HepG2 (cell line): ENCODE results near the gene C1GALT1. TPM values are rescaled to one million over a fixed set of nuclear protein-coding genes. Genes with fewer than 3 reads are reported as not detected.

Experiments
- PHF20 ChIP-seq: sonication (generic); formaldehyde crosslinking; IDR thresholded peaks from 2 replicates; pipeline ENCODE4 v1.5.0; 2020; ENCODE audit warnings: mild to moderate bottlenecking, missing genetic modification reagents
- SALL2 ChIP-seq: sonication (generic); formaldehyde crosslinking; IDR thresholded peaks from 2 replicates; pipeline ENCODE4 v1.8.1; 2023; ENCODE audit warnings: mild to moderate bottlenecking, missing genetic modification reagents, inconsistent platforms
- SMAD3 ChIP-seq: sonication (generic); formaldehyde crosslinking; IDR thresholded peaks from 2 replicates; pipeline ENCODE4 v1.4.0; 2020; ENCODE audit warnings: missing genetic modification reagents
- ZNF253 ChIP-seq: sonication (generic); formaldehyde crosslinking; IDR thresholded peaks from 2 replicates; pipeline ENCODE4 v1.8.0; 2022; ENCODE audit warnings: mild to moderate bottlenecking, missing genetic modification reagents, borderline replicate concordance
- ZNF549 ChIP-seq: sonication (generic); formaldehyde crosslinking; IDR thresholded peaks from 2 replicates; pipeline ENCODE4 v1.5.0; 2020; ENCODE audit warnings: missing genetic modification reagents
- ZSCAN21 ChIP-seq: sonication (generic); formaldehyde crosslinking; IDR thresholded peaks from 2 replicates; pipeline ENCODE4 v1.8.0; 2022; ENCODE audit warnings: mild to moderate bottlenecking, missing genetic modification reagents, moderate library complexity, borderline replicate concordance
- polyA plus RNA-seq, 8 experiments: library from polyadenylated mRNA; depleted of rRNA in 3 of 8; stranded (reverse) in 7 of 8; unstranded in 1 of 8; fragments of >200 nt; fragmentation: Illumina TruSeq in 4 of 8; extraction: Trizol in 4 of 8; gene quantifications; 2 replicates each; pipeline versions ENCODE4 v1.2.1 to v1.2.3, GENCODE V29; 2011 to 2016; ENCODE audit warnings: low read depth in 4 of 8, missing spikeins in 1 of 8, mixed read lengths in 1 of 8; ENCODE audit not compliant: insufficient read depth in 1 of 8
- total RNA-seq, 5 experiments: library from RNA; depleted of rRNA; stranded (reverse); fragments of >200 nt; fragmentation: Illumina TruSeq; extraction: Trizol; gene quantifications; 2 replicates each; pipeline ENCODE4 v1.2.3, GENCODE V29; 2016; ENCODE audit warnings: low read depth in 1 of 5
- TF ChIP-seq, protein P1 (sequence below): sonication (generic); formaldehyde crosslinking; IDR thresholded peaks from one replicate; pipeline ENCODE4 v1.5.1; 2020; ENCODE audit warnings: mild to moderate bottlenecking, missing genetic modification reagents; ENCODE audit errors: not compliant biosample characterization
- TF ChIP-seq, protein P2 (sequence below): sonication (generic); formaldehyde crosslinking; IDR thresholded peaks from 2 replicates; pipeline ENCODE4 v1.8.0; 2022; ENCODE audit warnings: low read depth, missing genetic modification reagents
- TF ChIP-seq, protein P3 (sequence below): sonication (generic); formaldehyde crosslinking; IDR thresholded peaks from 2 replicates; pipeline ENCODE4 v1.4.0; 2020; ENCODE audit warnings: missing genetic modification reagents
- TF ChIP-seq, protein P4 (sequence below): sonication (generic); formaldehyde crosslinking; conservative IDR thresholded peaks from 2 replicates; pipeline ENCODE4 v1.8.1; 2023; ENCODE audit warnings: missing genetic modification reagents

C1GALT1 gene
- total and polyA plus RNA-seq, 2 of the 13 experiments (the other 11 are each of a cell fraction or from before 2014, with no cell fraction given), result 57.1 to 65.9 TPM

DNA sequence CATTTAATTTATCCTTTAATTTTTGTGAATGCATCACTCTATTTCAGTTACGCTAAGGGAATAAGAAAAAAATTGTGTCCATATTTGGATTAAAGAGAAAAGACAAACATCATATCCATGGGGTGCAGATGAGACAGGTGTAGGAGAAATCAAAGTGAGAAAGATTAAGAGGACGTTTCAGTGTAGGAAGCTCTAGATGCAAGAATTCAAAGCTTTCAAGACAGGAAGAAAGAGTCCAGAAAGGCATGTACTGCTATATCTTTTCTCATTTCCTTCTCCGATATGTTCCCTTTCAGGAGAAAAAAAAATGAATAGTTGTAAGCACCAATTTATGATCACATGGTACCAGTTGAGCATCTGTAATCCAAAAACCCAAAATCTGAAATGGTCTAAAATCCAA, 17.0 kb upstream of the C1GALT1 start (continued):
- TF ChIP-seq, protein P1, sequence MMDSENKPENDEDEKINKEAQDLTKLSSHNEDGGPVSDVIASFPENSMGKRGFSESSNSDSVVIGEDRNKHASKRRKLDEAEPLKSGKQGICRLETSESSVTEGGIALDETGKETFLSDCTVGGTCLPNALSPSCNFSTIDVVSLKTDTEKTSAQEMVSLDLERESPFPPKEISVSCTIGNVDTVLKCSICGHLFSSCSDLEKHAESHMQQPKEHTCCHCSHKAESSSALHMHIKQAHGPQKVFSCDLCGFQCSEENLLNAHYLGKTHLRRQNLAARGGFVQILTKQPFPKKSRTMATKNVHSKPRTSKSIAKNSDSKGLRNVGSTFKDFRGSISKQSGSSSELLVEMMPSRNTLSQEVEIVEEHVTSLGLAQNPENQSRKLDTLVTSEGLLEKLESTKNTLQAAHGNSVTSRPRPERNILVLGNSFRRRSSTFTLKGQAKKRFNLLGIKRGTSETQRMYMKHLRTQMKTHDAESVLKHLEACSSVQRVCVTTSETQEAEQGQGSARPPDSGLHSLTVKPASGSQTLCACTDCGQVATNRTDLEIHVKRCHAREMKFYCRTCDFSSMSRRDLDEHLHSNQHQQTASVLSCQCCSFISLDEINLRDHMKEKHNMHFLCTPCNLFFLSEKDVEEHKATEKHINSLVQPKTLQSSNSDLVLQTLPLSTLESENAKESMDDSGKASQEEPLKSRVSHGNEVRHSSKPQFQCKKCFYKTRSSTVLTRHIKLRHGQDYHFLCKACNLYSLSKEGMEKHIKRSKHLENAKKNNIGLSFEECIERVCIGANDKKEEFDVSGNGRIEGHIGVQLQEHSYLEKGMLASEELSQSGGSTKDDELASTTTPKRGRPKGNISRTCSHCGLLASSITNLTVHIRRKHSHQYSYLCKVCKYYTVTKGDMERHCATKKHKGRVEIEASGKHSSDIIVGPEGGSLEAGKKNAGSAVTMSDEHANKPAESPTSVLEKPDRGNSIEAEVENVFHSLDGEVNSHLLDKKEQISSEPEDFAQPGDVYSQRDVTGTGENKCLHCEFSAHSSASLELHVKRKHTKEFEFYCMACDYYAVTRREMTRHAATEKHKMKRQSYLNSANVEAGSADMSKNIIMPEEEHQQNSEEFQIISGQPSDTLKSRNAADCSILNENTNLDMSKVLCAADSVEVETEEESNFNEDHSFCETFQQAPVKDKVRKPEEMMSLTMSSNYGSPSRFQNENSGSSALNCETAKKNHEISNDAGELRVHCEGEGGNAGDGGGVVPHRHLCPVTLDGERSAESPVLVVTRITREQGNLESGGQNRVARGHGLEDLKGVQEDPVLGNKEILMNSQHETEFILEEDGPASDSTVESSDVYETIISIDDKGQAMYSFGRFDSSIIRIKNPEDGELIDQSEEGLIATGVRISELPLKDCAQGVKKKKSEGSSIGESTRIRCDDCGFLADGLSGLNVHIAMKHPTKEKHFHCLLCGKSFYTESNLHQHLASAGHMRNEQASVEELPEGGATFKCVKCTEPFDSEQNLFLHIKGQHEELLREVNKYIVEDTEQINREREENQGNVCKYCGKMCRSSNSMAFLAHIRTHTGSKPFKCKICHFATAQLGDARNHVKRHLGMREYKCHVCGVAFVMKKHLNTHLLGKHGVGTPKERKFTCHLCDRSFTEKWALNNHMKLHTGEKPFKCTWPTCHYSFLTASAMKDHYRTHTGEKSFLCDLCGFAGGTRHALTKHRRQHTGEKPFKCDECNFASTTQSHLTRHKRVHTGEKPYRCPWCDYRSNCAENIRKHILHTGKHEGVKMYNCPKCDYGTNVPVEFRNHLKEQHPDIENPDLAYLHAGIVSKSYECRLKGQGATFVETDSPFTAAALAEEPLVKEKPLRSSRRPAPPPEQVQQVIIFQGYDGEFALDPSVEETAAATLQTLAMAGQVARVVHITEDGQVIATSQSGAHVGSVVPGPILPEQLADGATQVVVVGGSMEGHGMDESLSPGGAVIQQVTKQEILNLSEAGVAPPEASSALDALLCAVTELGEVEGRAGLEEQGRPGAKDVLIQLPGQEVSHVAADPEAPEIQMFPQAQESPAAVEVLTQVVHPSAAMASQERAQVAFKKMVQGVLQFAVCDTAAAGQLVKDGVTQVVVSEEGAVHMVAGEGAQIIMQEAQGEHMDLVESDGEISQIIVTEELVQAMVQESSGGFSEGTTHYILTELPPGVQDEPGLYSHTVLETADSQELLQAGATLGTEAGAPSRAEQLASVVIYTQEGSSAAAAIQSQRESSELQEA, result no peak
- TF ChIP-seq ZSCAN21 (CRISPR knock-in tag), result no peak
- no peak for TF ChIP-seq SALL2 (CRISPR knock-in tag)
- TF ChIP-seq, protein P2, sequence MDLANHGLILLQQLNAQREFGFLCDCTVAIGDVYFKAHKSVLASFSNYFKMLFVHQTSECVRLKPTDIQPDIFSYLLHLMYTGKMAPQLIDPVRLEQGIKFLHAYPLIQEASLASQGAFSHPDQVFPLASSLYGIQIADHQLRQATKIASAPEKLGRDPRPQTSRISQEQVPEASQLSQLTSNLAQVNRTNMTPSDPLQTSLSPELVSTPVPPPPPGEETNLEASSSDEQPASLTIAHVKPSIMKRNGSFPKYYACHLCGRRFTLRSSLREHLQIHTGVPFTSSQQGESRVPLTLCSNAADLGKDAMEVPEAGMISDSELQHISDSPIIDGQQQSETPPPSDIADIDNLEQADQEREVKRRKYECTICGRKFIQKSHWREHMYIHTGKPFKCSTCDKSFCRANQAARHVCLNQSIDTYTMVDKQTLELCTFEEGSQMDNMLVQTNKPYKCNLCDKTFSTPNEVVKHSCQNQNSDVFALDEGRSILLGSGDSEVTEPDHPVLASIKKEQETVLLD (CRISPR knock-in tag), result no peak
- TF ChIP-seq ZNF549, result no peak
- TF ChIP-seq, protein P3, sequence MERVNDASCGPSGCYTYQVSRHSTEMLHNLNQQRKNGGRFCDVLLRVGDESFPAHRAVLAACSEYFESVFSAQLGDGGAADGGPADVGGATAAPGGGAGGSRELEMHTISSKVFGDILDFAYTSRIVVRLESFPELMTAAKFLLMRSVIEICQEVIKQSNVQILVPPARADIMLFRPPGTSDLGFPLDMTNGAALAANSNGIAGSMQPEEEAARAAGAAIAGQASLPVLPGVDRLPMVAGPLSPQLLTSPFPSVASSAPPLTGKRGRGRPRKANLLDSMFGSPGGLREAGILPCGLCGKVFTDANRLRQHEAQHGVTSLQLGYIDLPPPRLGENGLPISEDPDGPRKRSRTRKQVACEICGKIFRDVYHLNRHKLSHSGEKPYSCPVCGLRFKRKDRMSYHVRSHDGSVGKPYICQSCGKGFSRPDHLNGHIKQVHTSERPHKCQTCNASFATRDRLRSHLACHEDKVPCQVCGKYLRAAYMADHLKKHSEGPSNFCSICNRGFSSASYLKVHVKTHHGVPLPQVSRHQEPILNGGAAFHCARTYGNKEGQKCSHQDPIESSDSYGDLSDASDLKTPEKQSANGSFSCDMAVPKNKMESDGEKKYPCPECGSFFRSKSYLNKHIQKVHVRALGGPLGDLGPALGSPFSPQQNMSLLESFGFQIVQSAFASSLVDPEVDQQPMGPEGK (CRISPR knock-in tag), result no peak
- TF ChIP-seq, protein P4, sequence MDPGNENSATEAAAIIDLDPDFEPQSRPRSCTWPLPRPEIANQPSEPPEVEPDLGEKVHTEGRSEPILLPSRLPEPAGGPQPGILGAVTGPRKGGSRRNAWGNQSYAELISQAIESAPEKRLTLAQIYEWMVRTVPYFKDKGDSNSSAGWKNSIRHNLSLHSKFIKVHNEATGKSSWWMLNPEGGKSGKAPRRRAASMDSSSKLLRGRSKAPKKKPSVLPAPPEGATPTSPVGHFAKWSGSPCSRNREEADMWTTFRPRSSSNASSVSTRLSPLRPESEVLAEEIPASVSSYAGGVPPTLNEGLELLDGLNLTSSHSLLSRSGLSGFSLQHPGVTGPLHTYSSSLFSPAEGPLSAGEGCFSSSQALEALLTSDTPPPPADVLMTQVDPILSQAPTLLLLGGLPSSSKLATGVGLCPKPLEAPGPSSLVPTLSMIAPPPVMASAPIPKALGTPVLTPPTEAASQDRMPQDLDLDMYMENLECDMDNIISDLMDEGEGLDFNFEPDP (CRISPR knock-in tag), result no peak
- TF ChIP-seq PHF20 (CRISPR knock-in tag), result no peak
- TF ChIP-seq ZNF253 (CRISPR knock-in tag), result no peak
- no peak for TF ChIP-seq SMAD3
